ENCODE data around the gene TBX21. TPM values are rescaled to one million over a fixed set of nuclear protein-coding genes. Genes with fewer than 3 reads are reported as not detected.
"Not testable (repeated sequence)": the region's sequence is repeated elsewhere in the genome, so short reads cannot be mapped to it uniquely, and the experiment has no call there.

Gene TBX21
- total RNA-seq, 1 donor from 2014 or later: not detected

GRCh38 chr17:47757386-47757785 lies 24.4 kb downstream of the TBX21 start:
- no peak for TF ChIP-seq CTCF (IDR thresholded peaks at IDR 0.05; ENCODE audit: partially characterized antibody, unreplicated experiment)

GRCh38 chr17:47760409-47761140 lies 27.5 kb downstream of the TBX21 start:
- H3K27me3 Mint-ChIP-seq (ENCODE audit: unreplicated experiment): no peaks in the 10 kb centered on the region
- peaks cover 4% of the 10 kb centered on the region for H3K9me3 Mint-ChIP-seq (ENCODE audit: unreplicated experiment)
- TF ChIP-seq CTCF (IDR thresholded peaks at IDR 0.05; ENCODE audit: partially characterized antibody, unreplicated experiment): no peak
- H3K36me3 Mint-ChIP-seq (ENCODE audit: unreplicated experiment): peaks cover 12% of the 10 kb centered on the region
- no peak overlapping the region for H3K4me3 Mint-ChIP-seq (ENCODE audit: unreplicated experiment)
- H3K4me1 Mint-ChIP-seq (ENCODE audit: low read depth, unreplicated experiment): no peaks in the 10 kb centered on the region
- no peak overlapping the region for H3K27ac Mint-ChIP-seq (ENCODE audit: unreplicated experiment)
- DNase-seq: no peak

More at GRCh38 chr17:47757386-47757785, 24.4 kb downstream of the TBX21 start:
- Mint-ChIP-seq H3K27me3 (ENCODE audit: unreplicated experiment) (no peaks in the 10 kb centered on the region), H3K4me3 (ENCODE audit: unreplicated experiment) (no peak overlapping the region), H3K4me1 (ENCODE audit: low read depth, unreplicated experiment) (no peaks in the 10 kb centered on the region), H3K36me3 (ENCODE audit: unreplicated experiment) (peaks cover 4% of the 10 kb centered on the region), H3K9me3 (ENCODE audit: unreplicated experiment) (peaks cover 2% of the 10 kb centered on the region), H3K27ac (ENCODE audit: unreplicated experiment) (no peak overlapping the region)
- no peak for DNase-seq

GRCh38 chr17:47762728-47763127 lies 29.7 kb downstream of the TBX21 start:
- no peak overlapping the region for H3K27ac Mint-ChIP-seq (ENCODE audit: unreplicated experiment)
- no peak for DNase-seq
- H3K9me3 Mint-ChIP-seq (ENCODE audit: unreplicated experiment): peaks cover 4% of the 10 kb centered on the region
- no peaks in the 10 kb centered on the region for H3K27me3 Mint-ChIP-seq (ENCODE audit: unreplicated experiment)
- no peak overlapping the region for H3K4me3 Mint-ChIP-seq (ENCODE audit: unreplicated experiment)
- peaks cover 12% of the 10 kb centered on the region for H3K36me3 Mint-ChIP-seq (ENCODE audit: unreplicated experiment)
- H3K4me1 Mint-ChIP-seq (ENCODE audit: low read depth, unreplicated experiment): no peaks in the 10 kb centered on the region
- TF ChIP-seq CTCF (IDR thresholded peaks at IDR 0.05; ENCODE audit: partially characterized antibody, unreplicated experiment): no peak

GRCh38 chr17:47763913-47764582 lies 31.0 kb downstream of the TBX21 start:
- H3K4me1 Mint-ChIP-seq (ENCODE audit: low read depth, unreplicated experiment): no peaks in the 10 kb centered on the region
- H3K9me3 Mint-ChIP-seq (ENCODE audit: unreplicated experiment): peaks cover 4% of the 10 kb centered on the region
- no peak for TF ChIP-seq CTCF (IDR thresholded peaks at IDR 0.05; ENCODE audit: partially characterized antibody, unreplicated experiment)
- peaks cover 12% of the 10 kb centered on the region for H3K36me3 Mint-ChIP-seq (ENCODE audit: unreplicated experiment)
- no peaks in the 10 kb centered on the region for H3K27me3 Mint-ChIP-seq (ENCODE audit: unreplicated experiment)
- no peak overlapping the region for H3K27ac Mint-ChIP-seq (ENCODE audit: unreplicated experiment)
- no peak overlapping the region for H3K4me3 Mint-ChIP-seq (ENCODE audit: unreplicated experiment)
- no peak for DNase-seq

GRCh38 chr17:47773649-47774048 lies 40.6 kb downstream of the TBX21 start:
- not testable (repeated sequence) for H3K9me3 Mint-ChIP-seq (ENCODE audit: unreplicated experiment); H3K4me3 Mint-ChIP-seq (ENCODE audit: unreplicated experiment); H3K27ac Mint-ChIP-seq (ENCODE audit: unreplicated experiment); H3K36me3 Mint-ChIP-seq (ENCODE audit: unreplicated experiment); H3K4me1 Mint-ChIP-seq (ENCODE audit: low read depth, unreplicated experiment); DNase-seq
- H3K27me3 Mint-ChIP-seq (ENCODE audit: unreplicated experiment): peaks cover 13% of the 10 kb centered on the region

Data from glutamatergic neuron (in vitro differentiated cells).